ENCODE results near the gene IGFN1. TPM values are rescaled to one million over a fixed set of nuclear protein-coding genes. Genes with fewer than 3 reads are reported as not detected.

IGFN1 gene
- total and polyA plus RNA-seq, 4 donors, result 0.03 to 0.14 (median 0.08) TPM; not detected in 1

DNA sequence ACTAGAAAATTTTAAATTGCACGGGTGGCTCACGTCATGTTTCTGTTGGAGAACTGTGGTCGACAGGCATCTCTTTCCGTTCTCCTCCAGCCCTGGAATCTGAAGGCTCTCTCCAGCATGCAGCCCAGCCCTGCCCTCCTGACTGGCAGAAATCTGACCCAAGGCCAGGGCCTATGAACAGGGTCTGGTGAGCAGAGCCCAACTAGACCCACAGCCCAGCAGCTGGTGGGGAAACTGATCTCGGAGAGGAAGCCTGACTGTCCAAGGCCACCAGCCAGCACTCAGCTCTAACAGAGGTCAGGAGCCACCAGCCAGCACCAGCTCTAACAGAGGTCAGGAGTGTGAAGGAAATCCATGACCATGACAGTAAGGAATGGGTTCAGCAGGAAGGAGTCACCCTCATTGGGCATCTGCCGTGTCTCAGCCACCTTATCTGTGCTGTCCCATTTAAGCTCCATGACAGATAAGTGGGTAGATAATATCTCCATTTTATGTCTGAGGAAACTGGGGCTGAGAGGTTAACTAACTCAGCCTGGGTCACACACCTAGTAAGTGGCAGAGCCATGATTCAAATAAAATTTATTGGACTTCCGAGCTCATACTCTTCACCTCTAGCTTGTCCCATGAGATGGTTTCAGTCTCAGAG is 72.5 kb downstream of the IGFN1 start:
- 89% methylated on average over 7 of the region's 7 CpGs for WGBS
- Histone ChIP-seq H3K4me3 (ENCODE audit: low read depth in 1 of 3, low read length in 3 of 3) (no peak overlapping the region), H3K27me3 (ENCODE audit: control insufficient read depth in 4 of 4, insufficient read depth in 4 of 4, low read length in 3 of 4) (peaks cover 3 to 4% (median 3%) of the 10 kb centered on the region in 4 donors), H3K4me1 (ENCODE audit: control insufficient read depth in 4 of 4, insufficient read depth in 4 of 4, low read length in 3 of 4) (peaks cover 0 to 2% (median 0%) of the 10 kb centered on the region in 4 donors), H3K27ac (ENCODE audit: low read depth in 1 of 2, low read length in 2 of 2) (no peak overlapping the region), H3K36me3 (ENCODE audit: control insufficient read depth in 4 of 4, insufficient read depth in 3 of 4, low read depth in 1 of 4, low read length in 3 of 4) (no peaks in the 10 kb centered on the region), H3K9me3 (ENCODE audit: control insufficient read depth in 4 of 4, low read length in 3 of 4) (no peaks in the 10 kb centered on the region), H3K9ac (ENCODE audit: low read depth in 1 of 2, low read length in 2 of 2) (no peak overlapping the region)
- no peak for DNase-seq (ENCODE audit: low spot score)
- TF ChIP-seq JUND (IDR thresholded peaks at IDR 0.05) (no peak), TAF1 (conservative IDR thresholded peaks at IDR 0.05) (no peak), RXRA (IDR thresholded peaks at IDR 0.05) (no peak), YY1 (IDR thresholded peaks at IDR 0.05) (no peak), HNF4A (conservative IDR thresholded peaks at IDR 0.05) (no peak), NR2F2 (IDR thresholded peaks at IDR 0.05) (no peak), GABPA (IDR thresholded peaks at IDR 0.05 in 1 of 2, conservative IDR thresholded peaks at IDR 0.05 in 1 of 2) (no peak), EGR1 (IDR thresholded peaks at IDR 0.05; ENCODE audit: low read depth in 2 of 2) (no peak), SP1 (IDR thresholded peaks at IDR 0.05) (no peak), HNF4G (IDR thresholded peaks at IDR 0.05) (no peak)
- TF ChIP-seq, protein P1, sequence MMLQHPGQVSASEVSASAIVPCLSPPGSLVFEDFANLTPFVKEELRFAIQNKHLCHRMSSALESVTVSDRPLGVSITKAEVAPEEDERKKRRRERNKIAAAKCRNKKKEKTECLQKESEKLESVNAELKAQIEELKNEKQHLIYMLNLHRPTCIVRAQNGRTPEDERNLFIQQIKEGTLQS (IDR thresholded peaks at IDR 0.05), result no peak
- TF ChIP-seq, protein P2, sequence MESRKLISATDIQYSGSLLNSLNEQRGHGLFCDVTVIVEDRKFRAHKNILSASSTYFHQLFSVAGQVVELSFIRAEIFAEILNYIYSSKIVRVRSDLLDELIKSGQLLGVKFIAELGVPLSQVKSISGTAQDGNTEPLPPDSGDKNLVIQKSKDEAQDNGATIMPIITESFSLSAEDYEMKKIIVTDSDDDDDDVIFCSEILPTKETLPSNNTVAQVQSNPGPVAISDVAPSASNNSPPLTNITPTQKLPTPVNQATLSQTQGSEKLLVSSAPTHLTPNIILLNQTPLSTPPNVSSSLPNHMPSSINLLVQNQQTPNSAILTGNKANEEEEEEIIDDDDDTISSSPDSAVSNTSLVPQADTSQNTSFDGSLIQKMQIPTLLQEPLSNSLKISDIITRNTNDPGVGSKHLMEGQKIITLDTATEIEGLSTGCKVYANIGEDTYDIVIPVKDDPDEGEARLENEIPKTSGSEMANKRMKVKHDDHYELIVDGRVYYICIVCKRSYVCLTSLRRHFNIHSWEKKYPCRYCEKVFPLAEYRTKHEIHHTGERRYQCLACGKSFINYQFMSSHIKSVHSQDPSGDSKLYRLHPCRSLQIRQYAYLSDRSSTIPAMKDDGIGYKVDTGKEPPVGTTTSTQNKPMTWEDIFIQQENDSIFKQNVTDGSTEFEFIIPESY (IDR thresholded peaks at IDR 0.05), result no peak
- TF ChIP-seq, protein P3, sequence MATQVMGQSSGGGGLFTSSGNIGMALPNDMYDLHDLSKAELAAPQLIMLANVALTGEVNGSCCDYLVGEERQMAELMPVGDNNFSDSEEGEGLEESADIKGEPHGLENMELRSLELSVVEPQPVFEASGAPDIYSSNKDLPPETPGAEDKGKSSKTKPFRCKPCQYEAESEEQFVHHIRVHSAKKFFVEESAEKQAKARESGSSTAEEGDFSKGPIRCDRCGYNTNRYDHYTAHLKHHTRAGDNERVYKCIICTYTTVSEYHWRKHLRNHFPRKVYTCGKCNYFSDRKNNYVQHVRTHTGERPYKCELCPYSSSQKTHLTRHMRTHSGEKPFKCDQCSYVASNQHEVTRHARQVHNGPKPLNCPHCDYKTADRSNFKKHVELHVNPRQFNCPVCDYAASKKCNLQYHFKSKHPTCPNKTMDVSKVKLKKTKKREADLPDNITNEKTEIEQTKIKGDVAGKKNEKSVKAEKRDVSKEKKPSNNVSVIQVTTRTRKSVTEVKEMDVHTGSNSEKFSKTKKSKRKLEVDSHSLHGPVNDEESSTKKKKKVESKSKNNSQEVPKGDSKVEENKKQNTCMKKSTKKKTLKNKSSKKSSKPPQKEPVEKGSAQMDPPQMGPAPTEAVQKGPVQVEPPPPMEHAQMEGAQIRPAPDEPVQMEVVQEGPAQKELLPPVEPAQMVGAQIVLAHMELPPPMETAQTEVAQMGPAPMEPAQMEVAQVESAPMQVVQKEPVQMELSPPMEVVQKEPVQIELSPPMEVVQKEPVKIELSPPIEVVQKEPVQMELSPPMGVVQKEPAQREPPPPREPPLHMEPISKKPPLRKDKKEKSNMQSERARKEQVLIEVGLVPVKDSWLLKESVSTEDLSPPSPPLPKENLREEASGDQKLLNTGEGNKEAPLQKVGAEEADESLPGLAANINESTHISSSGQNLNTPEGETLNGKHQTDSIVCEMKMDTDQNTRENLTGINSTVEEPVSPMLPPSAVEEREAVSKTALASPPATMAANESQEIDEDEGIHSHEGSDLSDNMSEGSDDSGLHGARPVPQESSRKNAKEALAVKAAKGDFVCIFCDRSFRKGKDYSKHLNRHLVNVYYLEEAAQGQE (IDR thresholded peaks at IDR 0.05), result no peak
- TF ChIP-seq, protein P4, sequence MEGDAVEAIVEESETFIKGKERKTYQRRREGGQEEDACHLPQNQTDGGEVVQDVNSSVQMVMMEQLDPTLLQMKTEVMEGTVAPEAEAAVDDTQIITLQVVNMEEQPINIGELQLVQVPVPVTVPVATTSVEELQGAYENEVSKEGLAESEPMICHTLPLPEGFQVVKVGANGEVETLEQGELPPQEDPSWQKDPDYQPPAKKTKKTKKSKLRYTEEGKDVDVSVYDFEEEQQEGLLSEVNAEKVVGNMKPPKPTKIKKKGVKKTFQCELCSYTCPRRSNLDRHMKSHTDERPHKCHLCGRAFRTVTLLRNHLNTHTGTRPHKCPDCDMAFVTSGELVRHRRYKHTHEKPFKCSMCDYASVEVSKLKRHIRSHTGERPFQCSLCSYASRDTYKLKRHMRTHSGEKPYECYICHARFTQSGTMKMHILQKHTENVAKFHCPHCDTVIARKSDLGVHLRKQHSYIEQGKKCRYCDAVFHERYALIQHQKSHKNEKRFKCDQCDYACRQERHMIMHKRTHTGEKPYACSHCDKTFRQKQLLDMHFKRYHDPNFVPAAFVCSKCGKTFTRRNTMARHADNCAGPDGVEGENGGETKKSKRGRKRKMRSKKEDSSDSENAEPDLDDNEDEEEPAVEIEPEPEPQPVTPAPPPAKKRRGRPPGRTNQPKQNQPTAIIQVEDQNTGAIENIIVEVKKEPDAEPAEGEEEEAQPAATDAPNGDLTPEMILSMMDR (IDR thresholded peaks at IDR 0.05; ENCODE audit: low read depth, low read length, missing input control), result no peak

DNA sequence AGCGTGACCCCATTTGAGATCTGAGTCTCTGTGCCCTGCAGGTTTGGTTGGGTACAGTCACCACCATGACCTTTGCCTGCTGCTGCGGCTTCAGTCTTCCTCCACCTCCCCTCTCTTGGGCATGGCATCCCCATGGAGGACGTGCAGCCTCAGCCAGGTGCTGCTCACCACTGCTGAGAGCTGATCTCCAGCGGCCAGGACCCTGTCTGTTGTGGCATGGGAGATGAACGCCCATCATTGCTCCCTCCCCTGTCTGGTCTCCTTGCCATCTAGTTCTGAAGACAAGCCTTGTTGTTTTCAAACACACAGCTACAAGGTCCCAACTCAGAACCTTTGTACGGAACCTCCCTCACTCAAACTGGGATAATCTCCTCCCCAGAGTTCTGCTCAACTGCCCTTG is 73.4 kb downstream of the IGFN1 start:
- Histone ChIP-seq H3K4me1 (ENCODE audit: control insufficient read depth in 4 of 4, insufficient read depth in 4 of 4, low read length in 3 of 4) (peaks cover 0 to 2% (median 0%) of the 10 kb centered on the region in 4 donors), H3K4me3 (ENCODE audit: low read depth in 1 of 3, low read length in 3 of 3) (no peak overlapping the region), H3K27me3 (ENCODE audit: control insufficient read depth in 4 of 4, insufficient read depth in 4 of 4, low read length in 3 of 4) (peaks cover 0 to 4% (median 3%) of the 10 kb centered on the region in 4 donors), H3K27ac (ENCODE audit: low read depth in 1 of 2, low read length in 2 of 2) (no peak overlapping the region), H3K9me3 (ENCODE audit: control insufficient read depth in 4 of 4, low read length in 3 of 4) (no peaks in the 10 kb centered on the region), H3K36me3 (ENCODE audit: control insufficient read depth in 4 of 4, insufficient read depth in 3 of 4, low read depth in 1 of 4, low read length in 3 of 4) (no peaks in the 10 kb centered on the region), H3K9ac (ENCODE audit: low read depth in 1 of 2, low read length in 2 of 2) (no peak overlapping the region)
- 85% methylated on average over 6 of the region's 6 CpGs for WGBS
- no peak for DNase-seq (ENCODE audit: low spot score)
- TF ChIP-seq HNF4G (IDR thresholded peaks at IDR 0.05) (no peak), FOXA1 (IDR thresholded peaks at IDR 0.05) (no peak), NR2F2 (IDR thresholded peaks at IDR 0.05) (no peak), GABPA (IDR thresholded peaks at IDR 0.05 in 1 of 2, conservative IDR thresholded peaks at IDR 0.05 in 1 of 2) (no peak), EGR1 (IDR thresholded peaks at IDR 0.05; ENCODE audit: low read depth in 2 of 2) (no peak), SP1 (IDR thresholded peaks at IDR 0.05) (no peak), FOXA2 (IDR thresholded peaks at IDR 0.05) (no peak), RXRA (IDR thresholded peaks at IDR 0.05) (no peak), TAF1 (conservative IDR thresholded peaks at IDR 0.05) (no peak)
- TF ChIP-seq, protein P3 (IDR thresholded peaks at IDR 0.05), result no peak
- TF ChIP-seq, protein P4 (IDR thresholded peaks at IDR 0.05; ENCODE audit: low read depth, low read length, missing input control), result no peak
- TF ChIP-seq, protein P5, sequence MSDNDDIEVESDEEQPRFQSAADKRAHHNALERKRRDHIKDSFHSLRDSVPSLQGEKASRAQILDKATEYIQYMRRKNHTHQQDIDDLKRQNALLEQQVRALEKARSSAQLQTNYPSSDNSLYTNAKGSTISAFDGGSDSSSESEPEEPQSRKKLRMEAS (IDR thresholded peaks at IDR 0.05), result no peak
